ENCODE results near the gene ITGB1BP2.
"Not testable (repeated sequence)": the region's sequence is repeated elsewhere in the genome, so short reads cannot be mapped to it uniquely, and the experiment has no call there.

ITGB1BP2 gene

GRCh38 chrX:71301195-71301924, at the start of gene ITGB1BP2:
ITGB1BP2 (plus strand) TSS chrX:71301750; CDS start chrX:71301807, 57 bp downstream.
- H3K4me3 ChIP-seq (ENCODE audit: low read length): no peak within 1 kb of the TSS
- DNase-seq (ENCODE audit: low read depth): no peak
- no peak for TF ChIP-seq CTCF (conservative IDR thresholded peaks at IDR 0.05; ENCODE audit: low read length)

- no peak for TF ChIP-seq CTCF (conservative IDR thresholded peaks at IDR 0.05; ENCODE audit: low read length)
- H3K4me3 ChIP-seq (ENCODE audit: low read length): peak overlapping the region; percentile 77
- no peak for DNase-seq (ENCODE audit: low read depth)
Observed at GRCh38 chrX:71252221-71252620, 49.3 kb upstream of the ITGB1BP2 start.

- TF ChIP-seq CTCF (conservative IDR thresholded peaks at IDR 0.05; ENCODE audit: low read length): peak; percentile 57
- DNase-seq (ENCODE audit: low read depth): peak; percentile 32
- H3K4me3 ChIP-seq (ENCODE audit: low read length): peak overlapping the region; percentile 77
Observed at GRCh38 chrX:71253253-71254091, 48.1 kb upstream of the ITGB1BP2 start.

GRCh38 chrX:71254092-71254963, 47.2 kb upstream of the ITGB1BP2 start, which contains the start of gene ZMYM3:
ZMYM3 (minus strand) TSS chrX:71254140; CDS start chrX:71253255, 885 bp downstream.
- peak; percentile 80 for DNase-seq (ENCODE audit: low read depth)
- TF ChIP-seq CTCF (conservative IDR thresholded peaks at IDR 0.05; ENCODE audit: low read length): no peak
- H3K4me3 ChIP-seq (ENCODE audit: low read length): peak within 1 kb of the TSS; percentile 77

- no peak for DNase-seq (ENCODE audit: low read depth)
- no peak for TF ChIP-seq CTCF (conservative IDR thresholded peaks at IDR 0.05; ENCODE audit: low read length)
- no peak overlapping the region for H3K4me3 ChIP-seq (ENCODE audit: low read length)
Observed at GRCh38 chrX:71256051-71256450, 45.5 kb upstream of the ITGB1BP2 start.

- H3K4me3 ChIP-seq (ENCODE audit: low read length): no peak overlapping the region
- no peak for DNase-seq (ENCODE audit: low read depth)
- no peak for TF ChIP-seq CTCF (conservative IDR thresholded peaks at IDR 0.05; ENCODE audit: low read length)
Observed at GRCh38 chrX:71256856-71257255, 44.7 kb upstream of the ITGB1BP2 start.

- not testable (repeated sequence) for H3K4me3 ChIP-seq (ENCODE audit: low read length); DNase-seq (ENCODE audit: low read depth)
Observed at GRCh38 chrX:71268624-71269023, 32.9 kb upstream of the ITGB1BP2 start.
